Measurements from ENCODE around the gene PLXND1.
A peak's percentile ranks its signal among the peaks of the same experiment; 100 is the strongest.
"Not testable (repeated sequence)": the region's sequence is repeated elsewhere in the genome, so short reads cannot be mapped to it uniquely, and the experiment has no call there.

Gene PLXND1

GRCh38 chr3:129606636-129607390 lies at the start of gene PLXND1:
Gene PLXND1 (minus strand): TSS chr3:129606676. CDS start chr3:129606639, 37 bp downstream.
- DNase-seq: peak; percentile 53
- CTCF ChIA-PET: interaction anchor here (0.6 to 1.1 kb wide), 2 partner anchors 13 to 19 kb away, joined by 3 read pairs; no protein-coding TSS in a partner anchor
- no peaks in the 10 kb centered on the region for H3K9me3 Mint-ChIP-seq
- H3K4me3 Mint-ChIP-seq: peak within 1 kb of the TSS; percentile 78
- H3K4me1 Mint-ChIP-seq: peaks cover 15% of the 10 kb centered on the region
- H3K27ac Mint-ChIP-seq: peak within 1 kb of the TSS; percentile 64
- H3K27me3 Mint-ChIP-seq: peaks cover 92% of the 10 kb centered on the region
- peaks cover 2% of the 10 kb centered on the region for H3K36me3 Mint-ChIP-seq

- no peaks in the 10 kb centered on the region for H3K36me3 Mint-ChIP-seq
- H3K27ac Mint-ChIP-seq: no peak overlapping the region
- peaks cover under 1% of the 10 kb centered on the region for H3K27me3 Mint-ChIP-seq
- peaks cover 11% of the 10 kb centered on the region for H3K4me1 Mint-ChIP-seq
- no peak for DNase-seq
- H3K4me3 Mint-ChIP-seq: no peak overlapping the region
- H3K9me3 Mint-ChIP-seq: no peaks in the 10 kb centered on the region
- CTCF ChIA-PET: interaction anchor here (1.0 to 1.4 kb wide), 4 partner anchors 8 to 169 kb away, joined by 3 to 5 read pairs (median 4); no protein-coding TSS in a partner anchor
Measured at GRCh38 chr3:129655291-129655700, 48.8 kb upstream of the PLXND1 start.

- H3K36me3 Mint-ChIP-seq: no peaks in the 10 kb centered on the region
- CTCF ChIA-PET: interaction anchor here (0.9 to 1.4 kb wide), 3 partner anchors 9 to 169 kb away, joined by 3 to 5 read pairs (median 3); no protein-coding TSS in a partner anchor
Measured at GRCh38 chr3:129654131-129654530, 47.7 kb upstream of the PLXND1 start.

GRCh38 chr3:129653019-129653418 lies 46.5 kb upstream of the PLXND1 start:
- CTCF ChIA-PET: interaction anchor here (1.0 to 1.4 kb wide), 3 partner anchors 15 to 176 kb away, joined by 3 to 5 read pairs (median 3); no protein-coding TSS in a partner anchor
- Mint-ChIP-seq H3K4me3 (no peak overlapping the region), H3K4me1 (peaks cover 8% of the 10 kb centered on the region), H3K36me3 (no peaks in the 10 kb centered on the region), H3K27me3 (peaks cover 4% of the 10 kb centered on the region), H3K9me3 (no peaks in the 10 kb centered on the region), H3K27ac (no peak overlapping the region)
- DNase-seq: no peak

More at GRCh38 chr3:129654131-129654530, 47.7 kb upstream of the PLXND1 start:
- Mint-ChIP-seq H3K27ac (no peak overlapping the region), H3K4me3 (no peak overlapping the region), H3K9me3 (no peaks in the 10 kb centered on the region), H3K27me3 (peaks cover 4% of the 10 kb centered on the region), H3K4me1 (peaks cover 11% of the 10 kb centered on the region)
- DNase-seq: no peak

GRCh38 chr3:129651435-129652202 lies 45.1 kb upstream of the PLXND1 start:
- no peaks in the 10 kb centered on the region for H3K4me1 Mint-ChIP-seq
- peaks cover 4% of the 10 kb centered on the region for H3K27me3 Mint-ChIP-seq
- CTCF ChIA-PET: no interaction called here
- H3K36me3 Mint-ChIP-seq: no peaks in the 10 kb centered on the region
- no peak overlapping the region for H3K4me3 Mint-ChIP-seq
- DNase-seq: no peak
- H3K9me3 Mint-ChIP-seq: no peaks in the 10 kb centered on the region
- H3K27ac Mint-ChIP-seq: no peak overlapping the region

GRCh38 chr3:129650256-129650872 lies 43.9 kb upstream of the PLXND1 start:
- peak; percentile 76 for DNase-seq
- Mint-ChIP-seq H3K4me3 (no peak overlapping the region), H3K9me3 (no peaks in the 10 kb centered on the region), H3K36me3 (no peaks in the 10 kb centered on the region), H3K27ac (no peak overlapping the region), H3K4me1 (no peaks in the 10 kb centered on the region), H3K27me3 (peaks cover 4% of the 10 kb centered on the region)
- CTCF ChIA-PET: interaction anchor here (0.8 to 1.8 kb wide), 7 partner anchors 12 to 283 kb away, joined by 3 to 8 read pairs (median 4); no protein-coding TSS in a partner anchor

GRCh38 chr3:129648391-129648790 lies 41.9 kb upstream of the PLXND1 start:
- DNase-seq: no peak
- H3K4me1 Mint-ChIP-seq: no peaks in the 10 kb centered on the region
- peaks cover 4% of the 10 kb centered on the region for H3K27me3 Mint-ChIP-seq
- no peak overlapping the region for H3K27ac Mint-ChIP-seq
- no peaks in the 10 kb centered on the region for H3K36me3 Mint-ChIP-seq
- CTCF ChIA-PET: interaction anchor here (1.8 to 2.2 kb wide), 2 partner anchors 176 to 183 kb away, joined by 6 to 8 read pairs; no protein-coding TSS in a partner anchor
- no peak overlapping the region for H3K4me3 Mint-ChIP-seq
- H3K9me3 Mint-ChIP-seq: no peaks in the 10 kb centered on the region

GRCh38 chr3:129645286-129645685 lies 38.8 kb upstream of the PLXND1 start:
- no peak for DNase-seq
- H3K36me3 Mint-ChIP-seq: no peaks in the 10 kb centered on the region
- no peak overlapping the region for H3K27ac Mint-ChIP-seq
- H3K27me3 Mint-ChIP-seq: peaks cover 3% of the 10 kb centered on the region
- H3K4me1 Mint-ChIP-seq: no peaks in the 10 kb centered on the region
- no peaks in the 10 kb centered on the region for H3K9me3 Mint-ChIP-seq
- CTCF ChIA-PET: no interaction called here
- H3K4me3 Mint-ChIP-seq: no peak overlapping the region

GRCh38 chr3:129644836-129645235 lies 38.4 kb upstream of the PLXND1 start:
- CTCF ChIA-PET: interaction anchor here (1.2 kb wide), 1 partner anchor 183 kb away, joined by 4 read pairs; no protein-coding TSS in a partner anchor
- DNase-seq: no peak
- no peaks in the 10 kb centered on the region for H3K4me1 Mint-ChIP-seq
- H3K4me3 Mint-ChIP-seq: no peak overlapping the region
- no peaks in the 10 kb centered on the region for H3K36me3 Mint-ChIP-seq
- H3K27ac Mint-ChIP-seq: no peak overlapping the region
- H3K27me3 Mint-ChIP-seq: no peaks in the 10 kb centered on the region
- no peaks in the 10 kb centered on the region for H3K9me3 Mint-ChIP-seq

GRCh38 chr3:129641567-129642260 lies 35.2 kb upstream of the PLXND1 start:
- not testable (repeated sequence) for H3K27ac Mint-ChIP-seq, DNase-seq, H3K9me3 Mint-ChIP-seq, H3K27me3 Mint-ChIP-seq, H3K4me3 Mint-ChIP-seq, H3K36me3 Mint-ChIP-seq, H3K4me1 Mint-ChIP-seq
- CTCF ChIA-PET: interaction anchor here (1.0 kb wide), 1 partner anchor 10 kb away, joined by 3 read pairs; no protein-coding TSS in a partner anchor

GRCh38 chr3:129640985-129641384 lies 34.5 kb upstream of the PLXND1 start:
- H3K4me1 Mint-ChIP-seq, H3K27me3 Mint-ChIP-seq, CTCF ChIA-PET, H3K9me3 Mint-ChIP-seq, DNase-seq, H3K27ac Mint-ChIP-seq, H3K4me3 Mint-ChIP-seq, H3K36me3 Mint-ChIP-seq: not testable (repeated sequence)

- Mint-ChIP-seq H3K36me3 (no peaks in the 10 kb centered on the region), H3K4me3 (no peak overlapping the region), H3K27ac (no peak overlapping the region), H3K9me3 (no peaks in the 10 kb centered on the region), H3K27me3 (peaks cover 18% of the 10 kb centered on the region), H3K4me1 (no peaks in the 10 kb centered on the region)
- DNase-seq: no peak
- CTCF ChIA-PET: interaction anchor here (1.0 to 1.7 kb wide), 5 partner anchors 8 to 188 kb away, joined by 3 to 4 read pairs (median 3); no protein-coding TSS in a partner anchor
Measured at GRCh38 chr3:129638481-129638880, 32.0 kb upstream of the PLXND1 start.

GRCh38 chr3:129636082-129636481 lies 29.6 kb upstream of the PLXND1 start:
- Mint-ChIP-seq H3K36me3 (no peaks in the 10 kb centered on the region), H3K9me3 (no peaks in the 10 kb centered on the region), H3K4me1 (no peaks in the 10 kb centered on the region), H3K27me3 (peaks cover 22% of the 10 kb centered on the region), H3K27ac (no peak overlapping the region), H3K4me3 (no peak overlapping the region)
- DNase-seq: no peak
- CTCF ChIA-PET: no interaction called here
